Measurements from ENCODE around the gene TTC28.

The TTC28 gene

DNA sequence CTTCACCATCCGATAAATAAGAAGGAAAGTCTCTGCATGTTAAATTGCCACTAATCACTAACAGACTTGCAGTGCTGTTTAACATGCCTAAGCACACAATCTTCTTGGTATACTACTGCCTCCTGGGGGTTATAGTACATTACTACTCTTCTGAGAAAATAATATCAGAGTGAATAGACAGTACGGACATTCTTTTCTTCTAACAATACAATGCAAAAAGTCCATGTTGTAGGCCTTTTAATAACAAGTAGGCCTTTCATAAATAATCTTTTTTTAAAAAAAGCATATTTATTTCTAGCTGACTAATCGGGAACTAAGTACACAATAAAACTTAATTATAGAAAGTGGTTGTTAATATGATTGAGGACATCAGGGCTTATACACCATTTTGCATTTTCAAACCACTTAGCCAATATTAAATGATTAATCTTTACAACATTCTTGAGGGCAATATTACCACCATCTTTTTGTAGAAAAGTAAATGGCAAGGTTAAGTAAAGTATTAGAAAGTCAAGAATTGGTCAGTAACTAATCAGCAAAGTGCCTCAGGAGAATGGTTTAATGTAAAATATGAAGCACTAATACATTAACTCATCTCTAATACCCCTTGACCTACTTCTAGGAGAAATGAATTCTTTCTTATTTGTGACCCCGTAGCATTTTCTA, 84.7 kb downstream of the TTC28 start:
- in situ Hi-C loops (cut with MboI; ENCODE audit: low sequenced_read_pairs, unreplicated experiment), result loop anchor here (10.0 kb wide), 1 partner anchor 570 kb away; no protein-coding TSS in a partner anchor
- peak; percentile 41 for DNase-seq (ENCODE audit: low spot score)
- TF ChIP-seq, protein P1, sequence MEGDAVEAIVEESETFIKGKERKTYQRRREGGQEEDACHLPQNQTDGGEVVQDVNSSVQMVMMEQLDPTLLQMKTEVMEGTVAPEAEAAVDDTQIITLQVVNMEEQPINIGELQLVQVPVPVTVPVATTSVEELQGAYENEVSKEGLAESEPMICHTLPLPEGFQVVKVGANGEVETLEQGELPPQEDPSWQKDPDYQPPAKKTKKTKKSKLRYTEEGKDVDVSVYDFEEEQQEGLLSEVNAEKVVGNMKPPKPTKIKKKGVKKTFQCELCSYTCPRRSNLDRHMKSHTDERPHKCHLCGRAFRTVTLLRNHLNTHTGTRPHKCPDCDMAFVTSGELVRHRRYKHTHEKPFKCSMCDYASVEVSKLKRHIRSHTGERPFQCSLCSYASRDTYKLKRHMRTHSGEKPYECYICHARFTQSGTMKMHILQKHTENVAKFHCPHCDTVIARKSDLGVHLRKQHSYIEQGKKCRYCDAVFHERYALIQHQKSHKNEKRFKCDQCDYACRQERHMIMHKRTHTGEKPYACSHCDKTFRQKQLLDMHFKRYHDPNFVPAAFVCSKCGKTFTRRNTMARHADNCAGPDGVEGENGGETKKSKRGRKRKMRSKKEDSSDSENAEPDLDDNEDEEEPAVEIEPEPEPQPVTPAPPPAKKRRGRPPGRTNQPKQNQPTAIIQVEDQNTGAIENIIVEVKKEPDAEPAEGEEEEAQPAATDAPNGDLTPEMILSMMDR (IDR thresholded peaks at IDR 0.05; ENCODE audit: borderline replicate concordance, control extremely low read depth, extremely low read depth, insufficient read depth, missing control alignments), result no peak

DNA sequence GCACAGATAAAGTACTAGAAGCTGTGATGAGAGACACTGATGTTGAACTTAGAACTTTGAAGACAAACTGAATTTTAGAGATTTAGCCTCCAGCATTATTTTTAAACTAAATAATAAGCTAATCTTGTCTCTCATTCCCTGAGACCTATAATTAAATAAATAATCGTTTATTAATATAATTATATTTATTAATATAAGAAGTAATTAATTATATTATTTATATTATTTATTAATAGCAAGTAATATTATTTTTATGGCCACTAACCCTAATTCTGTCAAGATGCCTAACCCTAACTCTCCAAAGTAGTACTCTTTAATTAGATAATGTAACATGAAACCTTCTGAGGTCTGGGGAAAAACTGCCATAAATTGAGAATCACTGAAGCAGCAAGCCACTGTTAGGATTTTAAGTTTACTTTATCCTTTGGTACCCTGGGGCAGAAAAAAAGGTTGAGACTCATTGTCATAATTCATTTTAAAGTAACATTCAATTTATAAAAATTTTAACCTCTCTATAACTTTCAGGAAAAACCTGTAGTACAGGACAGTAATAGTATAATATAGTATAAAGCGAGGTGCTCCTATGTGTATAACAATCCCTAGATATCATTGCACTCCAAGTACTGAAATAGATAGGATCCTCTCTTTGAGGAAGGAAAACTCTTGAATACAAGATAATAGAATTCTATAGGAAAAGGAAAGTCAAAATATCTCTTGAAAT, 85.4 kb downstream of the TTC28 start:
- no peak for DNase-seq (ENCODE audit: low spot score)
- in situ Hi-C loops (cut with MboI; ENCODE audit: low sequenced_read_pairs, unreplicated experiment), result loop anchor here (10.0 kb wide), 1 partner anchor 569 kb away; no protein-coding TSS in a partner anchor
- TF ChIP-seq, protein P1 (IDR thresholded peaks at IDR 0.05; ENCODE audit: borderline replicate concordance, control extremely low read depth, extremely low read depth, insufficient read depth, missing control alignments), result no peak

DNA sequence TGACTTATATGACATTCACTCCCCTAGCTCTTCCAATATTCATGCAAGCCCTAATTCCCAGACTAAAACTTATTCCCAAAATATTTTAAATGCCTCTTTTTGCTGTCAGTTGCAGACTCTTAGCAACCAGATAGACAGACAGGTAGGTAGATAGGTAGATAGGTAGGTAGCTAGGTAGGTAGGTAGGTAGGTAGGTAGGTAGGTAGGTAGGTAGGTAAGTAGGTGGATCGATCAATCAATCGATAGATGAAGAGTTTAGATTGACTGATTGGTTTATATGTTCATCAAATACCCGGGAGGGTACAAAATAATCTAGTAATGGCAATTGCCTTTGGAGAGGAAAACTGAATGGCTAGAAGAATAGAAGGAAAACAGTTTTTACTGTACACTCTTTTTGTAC, 86.3 kb downstream of the TTC28 start:
- TF ChIP-seq, protein P1 (IDR thresholded peaks at IDR 0.05; ENCODE audit: borderline replicate concordance, control extremely low read depth, extremely low read depth, insufficient read depth, missing control alignments), result no peak
- no peak for DNase-seq (ENCODE audit: low spot score)
- in situ Hi-C loops (cut with MboI; ENCODE audit: low sequenced_read_pairs, unreplicated experiment), result loop anchor here (10.0 kb wide), 1 partner anchor 568 kb away; no protein-coding TSS in a partner anchor

DNA sequence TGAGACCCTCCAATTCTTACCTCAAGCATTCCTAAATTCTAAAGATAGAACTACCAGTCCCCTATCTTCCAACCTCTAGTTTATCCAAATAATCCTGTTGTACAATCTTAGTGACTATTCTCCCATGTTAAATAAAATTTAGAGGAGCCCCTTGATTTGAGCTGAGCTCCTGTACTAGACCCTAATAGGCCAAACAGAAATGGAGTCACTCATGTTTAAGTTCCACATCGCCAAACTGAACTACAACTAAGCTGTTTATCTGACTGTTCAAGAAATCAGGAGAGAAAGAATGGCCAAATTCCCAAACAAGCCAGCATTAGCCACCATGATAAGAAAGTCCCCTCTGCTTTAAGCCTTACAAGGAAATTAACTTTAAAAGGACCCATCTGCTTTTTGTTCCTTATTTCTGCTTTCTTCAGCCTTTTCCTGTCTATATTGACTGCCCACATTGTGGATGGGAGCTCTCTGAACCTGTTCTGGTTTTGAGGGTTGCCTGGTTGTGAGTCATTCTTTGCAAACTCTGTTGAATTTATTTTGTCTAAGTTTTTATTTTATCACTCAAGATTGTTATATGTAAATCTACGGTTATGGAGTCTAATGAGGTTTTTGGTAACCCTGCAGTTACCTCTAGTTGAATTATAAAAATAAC, 90.4 kb downstream of the TTC28 start:
- TF ChIP-seq, protein P1 (IDR thresholded peaks at IDR 0.05; ENCODE audit: borderline replicate concordance, control extremely low read depth, extremely low read depth, insufficient read depth, missing control alignments), result no peak
- DNase-seq (ENCODE audit: low spot score), result no peak
- in situ Hi-C loops (cut with MboI; ENCODE audit: low sequenced_read_pairs, unreplicated experiment), result no loop called here

DNA sequence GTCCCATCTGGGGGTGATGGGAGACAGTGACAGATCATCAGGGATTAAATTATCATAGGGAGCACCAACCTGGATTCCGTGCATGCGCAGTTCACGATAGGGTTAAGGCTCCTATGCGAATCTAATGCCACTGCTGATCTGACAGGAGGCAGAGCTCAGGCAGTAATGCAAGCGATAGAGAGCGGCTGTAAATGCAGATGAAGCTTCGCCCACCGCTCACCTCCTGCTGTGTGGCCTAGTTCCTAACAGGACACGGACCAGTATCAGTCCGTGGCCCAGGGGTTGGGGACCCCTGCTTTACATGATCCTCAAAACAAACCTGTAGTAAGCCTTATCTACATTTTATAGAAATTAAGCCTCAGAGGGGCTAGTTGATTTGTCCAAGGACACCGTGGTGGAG, 94.3 kb downstream of the TTC28 start:
- in situ Hi-C loops (cut with MboI; ENCODE audit: low sequenced_read_pairs, unreplicated experiment), result no loop called here
- no peak for DNase-seq (ENCODE audit: low spot score)
- TF ChIP-seq, protein P1 (IDR thresholded peaks at IDR 0.05; ENCODE audit: borderline replicate concordance, control extremely low read depth, extremely low read depth, insufficient read depth, missing control alignments), result no peak

DNA sequence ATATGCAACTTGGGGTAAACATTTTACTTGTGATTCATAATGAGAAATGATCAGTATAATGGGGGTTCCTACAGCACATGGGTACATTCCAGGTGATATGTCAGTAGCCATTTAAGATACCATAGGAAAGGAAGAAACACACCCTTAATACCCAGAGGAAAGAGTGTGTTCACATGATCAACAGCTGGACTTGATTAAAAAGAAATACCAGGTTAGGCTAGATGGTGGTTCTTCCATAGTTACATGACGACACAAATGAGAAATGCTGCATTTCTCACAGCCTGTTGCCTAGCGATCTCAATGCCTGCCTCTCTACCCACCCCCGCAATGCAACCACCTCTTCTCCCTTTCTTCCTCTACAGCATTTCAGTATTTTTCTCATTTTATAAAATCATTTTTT, 96.8 kb downstream of the TTC28 start:
- in situ Hi-C loops (cut with MboI; ENCODE audit: low sequenced_read_pairs, unreplicated experiment), result no loop called here
- TF ChIP-seq, protein P1 (IDR thresholded peaks at IDR 0.05; ENCODE audit: borderline replicate concordance, control extremely low read depth, extremely low read depth, insufficient read depth, missing control alignments), result no peak
- no peak for DNase-seq (ENCODE audit: low spot score)
